ENCODE measurements around the gene OAS3.

Gene OAS3

DNA sequence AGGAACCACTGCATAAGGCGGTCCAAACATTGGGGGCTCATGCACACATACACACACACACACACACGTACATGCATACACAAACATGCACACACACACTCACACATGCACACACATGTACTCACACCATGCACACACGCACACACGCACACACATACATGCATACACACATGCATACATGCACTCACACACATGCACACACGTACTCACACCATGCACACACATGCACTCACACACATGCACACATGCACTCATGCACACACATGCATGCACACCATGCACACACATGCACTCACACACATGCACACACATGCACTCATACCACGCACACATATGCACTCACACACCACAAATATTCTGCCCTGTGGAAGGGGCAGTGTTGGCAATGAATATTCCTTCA lies 62.2 kb downstream of the OAS3 start:
- no peak overlapping the region for H3K4me3 ChIP-seq (ENCODE audit: low read depth, low read length)
- peaks cover 6% of the 10 kb centered on the region for H3K79me2 ChIP-seq (ENCODE audit: control insufficient read depth, insufficient read depth, low read length, unreplicated experiment)
- H2AFZ ChIP-seq (ENCODE audit: low read length, unreplicated experiment) = no peak overlapping the region
- peaks cover 84% of the 10 kb centered on the region for H3K36me3 ChIP-seq (ENCODE audit: insufficient read depth, low read length)
- H3K27me3 ChIP-seq (ENCODE audit: insufficient read depth, low read length) = no peaks in the 10 kb centered on the region
- no peak overlapping the region for H3K27ac ChIP-seq (ENCODE audit: low read depth, low read length)
- H3K4me1 ChIP-seq (ENCODE audit: control insufficient read depth, insufficient read depth, low read length, unreplicated experiment) = no peaks in the 10 kb centered on the region

- Histone ChIP-seq H3K27ac (ENCODE audit: low read depth, low read length) (no peak overlapping the region), H3K36me3 (ENCODE audit: insufficient read depth, low read length) (peaks cover 76% of the 10 kb centered on the region), H3K27me3 (ENCODE audit: insufficient read depth, low read length) (no peaks in the 10 kb centered on the region), H3K79me2 (ENCODE audit: control insufficient read depth, insufficient read depth, low read length, unreplicated experiment) (peaks cover 3% of the 10 kb centered on the region), H2AFZ (ENCODE audit: low read length, unreplicated experiment) (no peak overlapping the region), H3K4me1 (ENCODE audit: control insufficient read depth, insufficient read depth, low read length, unreplicated experiment) (peaks cover 11% of the 10 kb centered on the region), H3K4me3 (ENCODE audit: low read depth, low read length) (no peak overlapping the region)
Measured at GRCh38 chr12:113002155-113002554, 63.9 kb downstream of the OAS3 start.

DNA sequence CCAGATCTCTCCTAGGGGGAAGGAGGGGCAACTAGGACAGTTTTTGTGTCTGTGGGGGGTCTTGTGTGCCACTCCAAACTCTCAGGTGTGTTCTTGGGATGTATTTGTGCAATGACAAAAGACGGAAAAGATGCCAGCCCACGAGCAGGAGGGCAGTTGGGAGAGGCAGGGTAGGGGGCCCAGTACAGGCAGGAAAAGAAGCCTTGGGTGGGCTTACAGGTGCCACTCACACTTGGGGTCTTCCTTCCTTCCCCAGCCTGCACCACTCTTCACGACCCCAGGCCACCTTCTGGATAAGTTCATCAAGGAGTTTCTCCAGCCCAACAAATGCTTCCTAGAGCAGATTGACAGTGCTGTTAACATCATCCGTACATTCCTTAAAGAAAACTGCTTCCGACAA lies 64.4 kb downstream of the OAS3 start:
- H3K36me3 ChIP-seq (ENCODE audit: insufficient read depth, low read length) = peaks cover 74% of the 10 kb centered on the region
- no peak overlapping the region for H3K27ac ChIP-seq (ENCODE audit: low read depth, low read length)
- H2AFZ ChIP-seq (ENCODE audit: low read length, unreplicated experiment) = no peak overlapping the region
- no peak overlapping the region for H3K4me3 ChIP-seq (ENCODE audit: low read depth, low read length)
- no peaks in the 10 kb centered on the region for H3K79me2 ChIP-seq (ENCODE audit: control insufficient read depth, insufficient read depth, low read length, unreplicated experiment)
- H3K27me3 ChIP-seq (ENCODE audit: insufficient read depth, low read length) = no peaks in the 10 kb centered on the region
- H3K4me1 ChIP-seq (ENCODE audit: control insufficient read depth, insufficient read depth, low read length, unreplicated experiment) = peaks cover 15% of the 10 kb centered on the region

- Histone ChIP-seq H2AFZ (ENCODE audit: low read length, unreplicated experiment) (no peak overlapping the region), H3K36me3 (ENCODE audit: insufficient read depth, low read length) (peaks cover 74% of the 10 kb centered on the region), H3K27ac (ENCODE audit: low read depth, low read length) (no peak overlapping the region), H3K27me3 (ENCODE audit: insufficient read depth, low read length) (no peaks in the 10 kb centered on the region), H3K79me2 (ENCODE audit: control insufficient read depth, insufficient read depth, low read length, unreplicated experiment) (no peaks in the 10 kb centered on the region), H3K4me3 (ENCODE audit: low read depth, low read length) (no peak overlapping the region), H3K4me1 (ENCODE audit: control insufficient read depth, insufficient read depth, low read length, unreplicated experiment) (peaks cover 16% of the 10 kb centered on the region)
Measured at GRCh38 chr12:113003636-113004035, 65.4 kb downstream of the OAS3 start.

DNA sequence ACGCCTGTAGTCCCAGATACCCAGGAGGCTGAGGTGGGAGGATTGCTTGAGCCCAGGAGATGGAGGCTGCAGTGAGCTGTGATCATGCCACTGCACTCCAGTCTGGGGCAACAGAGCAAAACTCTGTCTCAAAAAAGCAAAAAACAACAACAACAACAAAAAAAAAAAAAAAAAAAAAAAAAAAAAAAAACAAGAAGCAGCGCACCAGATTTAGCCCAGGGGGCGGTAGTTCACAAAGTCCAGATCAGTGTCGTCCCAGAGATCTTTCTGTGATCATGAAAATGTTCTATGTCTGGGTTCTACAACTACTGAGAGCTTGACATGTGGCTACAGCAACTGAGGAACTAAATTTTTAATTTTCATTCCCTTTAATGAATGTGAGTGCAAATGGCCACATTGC lies 67.5 kb downstream of the OAS3 start:
- Histone ChIP-seq H2AFZ (ENCODE audit: low read length, unreplicated experiment) (no peak overlapping the region), H3K4me3 (ENCODE audit: low read depth, low read length) (no peak overlapping the region), H3K4me1 (ENCODE audit: control insufficient read depth, insufficient read depth, low read length, unreplicated experiment) (peaks cover 16% of the 10 kb centered on the region), H3K27ac (ENCODE audit: low read depth, low read length) (peak overlapping the region; percentile 52; the same call in 1 of the 2 replicates), H3K36me3 (ENCODE audit: insufficient read depth, low read length) (peaks cover 77% of the 10 kb centered on the region), H3K27me3 (ENCODE audit: insufficient read depth, low read length) (no peaks in the 10 kb centered on the region), H3K79me2 (ENCODE audit: control insufficient read depth, insufficient read depth, low read length, unreplicated experiment) (no peaks in the 10 kb centered on the region)

- H3K36me3 ChIP-seq (ENCODE audit: insufficient read depth, low read length) = peaks cover 79% of the 10 kb centered on the region
- no peaks in the 10 kb centered on the region for H3K79me2 ChIP-seq (ENCODE audit: control insufficient read depth, insufficient read depth, low read length, unreplicated experiment)
- no peak overlapping the region for H2AFZ ChIP-seq (ENCODE audit: low read length, unreplicated experiment)
- peaks cover 16% of the 10 kb centered on the region for H3K4me1 ChIP-seq (ENCODE audit: control insufficient read depth, insufficient read depth, low read length, unreplicated experiment)
- no peaks in the 10 kb centered on the region for H3K27me3 ChIP-seq (ENCODE audit: insufficient read depth, low read length)
- H3K4me3 ChIP-seq (ENCODE audit: low read depth, low read length) = no peak overlapping the region
- H3K27ac ChIP-seq (ENCODE audit: low read depth, low read length) = peak overlapping the region; percentile 52
Measured at GRCh38 chr12:113006206-113006605, 67.9 kb downstream of the OAS3 start.

DNA sequence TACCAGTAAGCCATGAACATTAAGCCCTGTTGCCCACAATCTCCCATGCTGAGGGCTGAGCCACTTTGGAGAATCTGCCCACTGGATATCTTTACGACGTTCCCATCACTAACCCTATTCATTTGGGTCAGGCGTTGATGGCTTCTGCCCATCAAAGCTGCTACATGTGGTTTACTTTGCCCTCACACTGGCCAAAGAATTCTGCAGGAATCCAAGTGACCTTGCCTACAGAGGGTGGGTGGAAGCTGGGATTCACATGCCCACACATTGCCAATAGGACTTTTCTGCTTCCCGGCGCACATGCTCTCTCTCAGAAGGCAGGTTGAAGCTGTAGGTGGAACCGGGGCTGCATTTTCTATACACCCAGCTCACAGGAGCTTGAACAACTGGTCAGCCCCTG lies 68.4 kb downstream of the OAS3 start:
- Histone ChIP-seq H3K79me2 (ENCODE audit: control insufficient read depth, insufficient read depth, low read length, unreplicated experiment) (no peaks in the 10 kb centered on the region), H3K4me1 (ENCODE audit: control insufficient read depth, insufficient read depth, low read length, unreplicated experiment) (peaks cover 16% of the 10 kb centered on the region), H3K27me3 (ENCODE audit: insufficient read depth, low read length) (no peaks in the 10 kb centered on the region), H2AFZ (ENCODE audit: low read length, unreplicated experiment) (no peak overlapping the region), H3K27ac (ENCODE audit: low read depth, low read length) (peak overlapping the region; percentile 52), H3K36me3 (ENCODE audit: insufficient read depth, low read length) (peaks cover 83% of the 10 kb centered on the region), H3K4me3 (ENCODE audit: low read depth, low read length) (no peak overlapping the region)

DNA sequence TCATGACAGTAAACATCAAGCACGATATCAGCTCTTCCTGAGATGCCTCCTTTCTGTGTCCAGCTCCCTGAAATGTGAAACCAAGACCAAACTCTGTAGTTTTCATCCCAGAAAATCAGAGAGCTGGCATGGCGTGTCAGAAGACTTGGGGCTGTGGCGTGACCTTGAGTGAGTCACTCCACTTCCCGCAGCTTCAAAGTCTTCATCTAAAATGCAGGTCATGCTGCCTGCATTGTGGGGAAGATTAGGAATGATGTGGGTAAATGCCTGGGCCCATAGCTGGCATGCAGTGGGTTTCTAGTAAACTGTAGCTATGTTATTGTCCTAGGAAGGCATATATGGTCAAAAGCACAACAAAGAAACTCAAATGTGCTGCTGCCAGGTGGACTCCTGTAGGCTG lies 68.9 kb downstream of the OAS3 start:
- H3K27ac ChIP-seq (ENCODE audit: low read depth, low read length) = peak overlapping the region; percentile 74
- H3K79me2 ChIP-seq (ENCODE audit: control insufficient read depth, insufficient read depth, low read length, unreplicated experiment) = no peaks in the 10 kb centered on the region
- H3K4me1 ChIP-seq (ENCODE audit: control insufficient read depth, insufficient read depth, low read length, unreplicated experiment) = peaks cover 16% of the 10 kb centered on the region
- no peaks in the 10 kb centered on the region for H3K27me3 ChIP-seq (ENCODE audit: insufficient read depth, low read length)
- H3K4me3 ChIP-seq (ENCODE audit: low read depth, low read length) = no peak overlapping the region
- H3K36me3 ChIP-seq (ENCODE audit: insufficient read depth, low read length) = peaks cover 84% of the 10 kb centered on the region
- H2AFZ ChIP-seq (ENCODE audit: low read length, unreplicated experiment) = no peak overlapping the region

- peaks cover 16% of the 10 kb centered on the region for H3K4me1 ChIP-seq (ENCODE audit: control insufficient read depth, insufficient read depth, low read length, unreplicated experiment)
- peaks cover 55% of the 10 kb centered on the region for H3K36me3 ChIP-seq (ENCODE audit: insufficient read depth, low read length)
Measured at GRCh38 chr12:113010701-113011100, 72.4 kb downstream of the OAS3 start.

DNA sequence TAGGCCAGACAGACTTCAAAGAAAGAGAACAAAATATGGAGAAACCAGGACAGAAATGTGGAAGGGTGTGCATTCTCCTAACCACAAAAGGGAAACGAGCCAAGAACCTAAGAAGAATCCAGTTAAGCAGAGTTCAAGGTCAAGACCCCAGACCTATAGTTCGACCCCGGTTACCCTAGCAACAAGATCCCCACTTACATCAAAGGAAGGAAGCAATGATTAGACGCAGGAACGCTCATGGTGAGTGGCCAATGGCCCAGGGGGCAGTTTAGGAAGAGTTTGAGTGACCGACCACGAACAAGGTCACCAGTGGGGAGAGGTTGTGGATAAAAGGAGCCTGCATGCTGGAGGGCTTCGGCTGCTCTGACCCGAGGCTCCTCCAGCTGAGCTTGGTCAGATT lies 76.3 kb downstream of the OAS3 start:
- H3K79me2 ChIP-seq (ENCODE audit: control insufficient read depth, insufficient read depth, low read length, unreplicated experiment) = no peaks in the 10 kb centered on the region
- no peak overlapping the region for H2AFZ ChIP-seq (ENCODE audit: low read length, unreplicated experiment)
- H3K4me3 ChIP-seq (ENCODE audit: low read depth, low read length) = no peak overlapping the region
- H3K4me1 ChIP-seq (ENCODE audit: control insufficient read depth, insufficient read depth, low read length, unreplicated experiment) = peaks cover 8% of the 10 kb centered on the region
- peaks cover 25% of the 10 kb centered on the region for H3K36me3 ChIP-seq (ENCODE audit: insufficient read depth, low read length)
- no peaks in the 10 kb centered on the region for H3K27me3 ChIP-seq (ENCODE audit: insufficient read depth, low read length)
- H3K27ac ChIP-seq (ENCODE audit: low read depth, low read length) = no peak overlapping the region

More at GRCh38 chr12:113010701-113011100, 72.4 kb downstream of the OAS3 start:
- no peak overlapping the region for H2AFZ ChIP-seq (ENCODE audit: low read length, unreplicated experiment)
- no peaks in the 10 kb centered on the region for H3K79me2 ChIP-seq (ENCODE audit: control insufficient read depth, insufficient read depth, low read length, unreplicated experiment)
- no peak overlapping the region for H3K4me3 ChIP-seq (ENCODE audit: low read depth, low read length)
- H3K27ac ChIP-seq (ENCODE audit: low read depth, low read length) = no peak overlapping the region
- no peaks in the 10 kb centered on the region for H3K27me3 ChIP-seq (ENCODE audit: insufficient read depth, low read length)

- Histone ChIP-seq H3K27me3 (ENCODE audit: insufficient read depth, low read length) (no peaks in the 10 kb centered on the region), H3K36me3 (ENCODE audit: insufficient read depth, low read length) (peaks cover 3% of the 10 kb centered on the region), H3K4me1 (ENCODE audit: control insufficient read depth, insufficient read depth, low read length, unreplicated experiment) (peaks cover 12% of the 10 kb centered on the region), H3K79me2 (ENCODE audit: control insufficient read depth, insufficient read depth, low read length, unreplicated experiment) (no peaks in the 10 kb centered on the region), H3K4me3 (ENCODE audit: low read depth, low read length) (no peak overlapping the region), H2AFZ (ENCODE audit: low read length, unreplicated experiment) (no peak overlapping the region), H3K27ac (ENCODE audit: low read depth, low read length) (no peak overlapping the region)
Measured at GRCh38 chr12:113016796-113017195, 78.5 kb downstream of the OAS3 start.
